Measurements from ENCODE around the gene HSPBAP1. TPM values are rescaled to one million over a fixed set of nuclear protein-coding genes. Genes with fewer than 3 reads are reported as not detected.

HSPBAP1 gene
- total and polyA plus RNA-seq, 2 donors from 2014 or later: 8.3 to 12.5 TPM

GRCh38 chr3:122705379-122705778 is 88.3 kb downstream of the HSPBAP1 start:
- Histone ChIP-seq H3K4me3 (ENCODE audit: low read length in 3 of 3) (no peak overlapping the region), H3K36me3 (ENCODE audit: control insufficient read depth in 2 of 3, insufficient read depth in 3 of 3, low read length in 3 of 3) (peaks cover 0 to 22% (median 10%) of the 10 kb centered on the region in 3 donors), H3K27me3 (ENCODE audit: control insufficient read depth, insufficient read depth, low read length) (no peaks in the 10 kb centered on the region), H3K4me1 (ENCODE audit: control insufficient read depth in 2 of 3, insufficient read depth in 2 of 3, low read depth in 1 of 3, low read length in 3 of 3) (no peaks in the 10 kb centered on the region), H3K9ac (ENCODE audit: low read length in 3 of 3) (no peak overlapping the region), H3K9me3 (ENCODE audit: control insufficient read depth in 2 of 3, insufficient read depth in 1 of 3, low read length in 3 of 3) (no peaks in the 10 kb centered on the region), H3K27ac (ENCODE audit: low read depth in 2 of 2, low read length in 2 of 2) (no peak overlapping the region)
- TF ChIP-seq, protein P1, sequence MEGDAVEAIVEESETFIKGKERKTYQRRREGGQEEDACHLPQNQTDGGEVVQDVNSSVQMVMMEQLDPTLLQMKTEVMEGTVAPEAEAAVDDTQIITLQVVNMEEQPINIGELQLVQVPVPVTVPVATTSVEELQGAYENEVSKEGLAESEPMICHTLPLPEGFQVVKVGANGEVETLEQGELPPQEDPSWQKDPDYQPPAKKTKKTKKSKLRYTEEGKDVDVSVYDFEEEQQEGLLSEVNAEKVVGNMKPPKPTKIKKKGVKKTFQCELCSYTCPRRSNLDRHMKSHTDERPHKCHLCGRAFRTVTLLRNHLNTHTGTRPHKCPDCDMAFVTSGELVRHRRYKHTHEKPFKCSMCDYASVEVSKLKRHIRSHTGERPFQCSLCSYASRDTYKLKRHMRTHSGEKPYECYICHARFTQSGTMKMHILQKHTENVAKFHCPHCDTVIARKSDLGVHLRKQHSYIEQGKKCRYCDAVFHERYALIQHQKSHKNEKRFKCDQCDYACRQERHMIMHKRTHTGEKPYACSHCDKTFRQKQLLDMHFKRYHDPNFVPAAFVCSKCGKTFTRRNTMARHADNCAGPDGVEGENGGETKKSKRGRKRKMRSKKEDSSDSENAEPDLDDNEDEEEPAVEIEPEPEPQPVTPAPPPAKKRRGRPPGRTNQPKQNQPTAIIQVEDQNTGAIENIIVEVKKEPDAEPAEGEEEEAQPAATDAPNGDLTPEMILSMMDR (IDR thresholded peaks at IDR 0.05; ENCODE audit: borderline replicate concordance, extremely low read depth, insufficient read depth): no peak
- FAIRE-seq (no peak), DNase-seq (no peak)
- intact Hi-C loops (cut with DNase I): no loop called here

DNA sequence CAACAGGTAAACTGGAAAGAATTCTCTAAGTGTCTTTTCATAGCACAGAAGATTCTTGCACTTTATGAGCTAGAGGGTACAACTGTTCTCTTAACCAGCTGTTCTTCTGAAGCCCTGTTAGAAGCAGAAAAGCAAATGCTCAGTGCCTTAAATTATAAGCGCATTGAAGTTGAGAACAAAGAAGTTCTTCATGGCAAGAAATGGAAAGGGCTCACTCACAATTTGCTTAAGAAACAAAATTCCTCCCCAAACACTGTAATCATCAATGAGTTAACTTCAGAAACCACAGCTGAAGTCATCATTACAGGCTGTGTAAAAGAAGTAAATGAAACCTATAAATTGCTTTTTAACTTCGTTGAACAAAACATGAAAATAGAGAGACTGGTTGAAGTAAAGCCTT is 93.4 kb downstream of the HSPBAP1 start:
- intact Hi-C loops (cut with DNase I): no loop called here
- DNase-seq (no peak), FAIRE-seq (no peak)
- no peaks in the 10 kb centered on the region for H3K9me3 ChIP-seq (ENCODE audit: control insufficient read depth in 2 of 3, insufficient read depth in 1 of 3, low read length in 3 of 3)
- no peak overlapping the region for H3K4me3 ChIP-seq (ENCODE audit: low read length in 3 of 3)
- peaks cover 0 to 31% (median 22%) of the 10 kb centered on the region in 3 donors for H3K36me3 ChIP-seq (ENCODE audit: control insufficient read depth in 2 of 3, insufficient read depth in 3 of 3, low read length in 3 of 3)
- no peaks in the 10 kb centered on the region for H3K27me3 ChIP-seq (ENCODE audit: control insufficient read depth, insufficient read depth, low read length)
- TF ChIP-seq, protein P1 (IDR thresholded peaks at IDR 0.05; ENCODE audit: borderline replicate concordance, extremely low read depth, insufficient read depth): no peak
- H3K9ac ChIP-seq (ENCODE audit: low read length in 3 of 3): no peak overlapping the region
- no peak overlapping the region for H3K27ac ChIP-seq (ENCODE audit: low read depth in 2 of 2, low read length in 2 of 2)
- no peaks in the 10 kb centered on the region for H3K4me1 ChIP-seq (ENCODE audit: control insufficient read depth in 2 of 3, insufficient read depth in 2 of 3, low read depth in 1 of 3, low read length in 3 of 3)

DNA sequence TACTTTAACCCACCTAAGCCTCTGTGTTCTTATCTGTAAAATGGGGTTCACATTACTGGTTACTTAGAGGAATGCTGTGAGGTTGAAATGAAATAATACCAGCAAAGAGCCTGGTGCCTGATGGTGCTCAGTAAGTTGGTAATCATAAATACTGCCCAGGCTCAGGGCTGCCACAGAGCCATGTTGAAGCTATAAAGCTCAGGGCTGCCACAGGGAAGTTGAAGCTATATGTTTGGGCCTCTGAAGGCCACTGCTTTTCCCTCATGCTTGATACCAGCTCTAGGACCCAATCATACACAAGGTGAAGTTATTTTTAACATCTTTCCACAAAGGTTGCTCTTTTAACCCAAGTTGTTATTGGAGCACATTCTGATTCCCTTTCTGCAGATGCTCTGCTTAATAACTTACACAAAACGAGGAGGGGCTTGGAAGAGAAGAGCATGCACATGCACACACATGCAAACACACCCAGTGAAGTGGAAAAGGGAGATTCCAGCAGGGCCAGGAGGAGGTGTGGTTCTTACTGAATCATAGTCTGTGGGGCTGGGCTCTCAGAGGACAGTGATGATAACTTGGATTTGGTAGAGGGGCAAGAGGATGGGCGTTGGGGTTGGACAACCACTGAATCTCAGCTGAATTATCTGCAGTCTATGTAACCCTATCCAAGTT is 95.5 kb downstream of the HSPBAP1 start:
- Histone ChIP-seq H3K4me1 (ENCODE audit: control insufficient read depth in 2 of 3, insufficient read depth in 2 of 3, low read depth in 1 of 3, low read length in 3 of 3) (no peaks in the 10 kb centered on the region), H3K27ac (ENCODE audit: low read depth in 2 of 2, low read length in 2 of 2) (no peak overlapping the region), H3K4me3 (ENCODE audit: low read length in 3 of 3) (no peak overlapping the region), H3K36me3 (ENCODE audit: control insufficient read depth in 2 of 3, insufficient read depth in 3 of 3, low read length in 3 of 3) (peaks cover 2 to 29% (median 28%) of the 10 kb centered on the region in 3 donors), H3K9ac (ENCODE audit: low read length in 3 of 3) (no peak overlapping the region), H3K9me3 (ENCODE audit: control insufficient read depth in 2 of 3, insufficient read depth in 1 of 3, low read length in 3 of 3) (no peaks in the 10 kb centered on the region), H3K27me3 (ENCODE audit: control insufficient read depth, insufficient read depth, low read length) (no peaks in the 10 kb centered on the region)
- DNase-seq (no peak), FAIRE-seq (no peak)
- TF ChIP-seq, protein P1 (IDR thresholded peaks at IDR 0.05; ENCODE audit: borderline replicate concordance, extremely low read depth, insufficient read depth): no peak
- intact Hi-C loops (cut with DNase I): no loop called here

Measured in kidney (tissue), 14 donors.